ENCODE data around the gene MYO1E.

Gene MYO1E

DNA sequence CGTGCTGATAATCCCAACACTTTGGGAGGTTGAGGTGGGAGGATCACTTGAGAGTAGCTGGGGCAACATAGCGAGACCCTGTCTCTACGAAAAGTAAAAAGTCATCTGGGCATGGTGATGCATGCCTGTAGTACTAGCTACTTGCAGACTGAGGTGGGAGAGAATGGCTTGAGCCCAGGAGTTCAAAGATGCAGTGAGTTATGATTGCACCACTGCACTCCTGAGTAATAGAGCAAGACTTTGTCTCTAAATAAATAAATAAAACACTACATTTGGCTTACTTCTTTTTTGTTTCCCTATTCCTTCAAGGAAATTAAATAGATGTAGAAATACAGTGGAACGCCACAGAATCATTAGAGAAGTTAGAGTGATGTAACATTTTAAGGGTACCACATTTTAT is 186.2 kb downstream of the MYO1E start:
- Histone ChIP-seq H3K27me3 (ENCODE audit: insufficient read depth, low read depth, severe bottlenecking) (no peaks in the 10 kb centered on the region), H3K4me3 (ENCODE audit: low read depth, low read length) (no peak overlapping the region), H3K27ac (no peak overlapping the region), H3K9me3 (ENCODE audit: severe bottlenecking) (peaks cover 2% of the 10 kb centered on the region), H3K36me3 (no peaks in the 10 kb centered on the region)
- DNase-seq: no peak
- no peak for TF ChIP-seq CTCF (IDR thresholded peaks at IDR 0.05; ENCODE audit: low read depth, low read length)

- Histone ChIP-seq H3K4me3 (ENCODE audit: low read depth, low read length) (no peak overlapping the region), H3K9me3 (ENCODE audit: severe bottlenecking) (peaks cover 2% of the 10 kb centered on the region), H3K27me3 (ENCODE audit: insufficient read depth, low read depth, severe bottlenecking) (no peaks in the 10 kb centered on the region), H3K27ac (no peak overlapping the region), H3K36me3 (no peaks in the 10 kb centered on the region)
- no peak for TF ChIP-seq CTCF (IDR thresholded peaks at IDR 0.05; ENCODE audit: low read depth, low read length)
- no peak for DNase-seq
These were observed 186.9 kb downstream of the MYO1E start for GRCh38 chr15:59185725-59186124.

DNA sequence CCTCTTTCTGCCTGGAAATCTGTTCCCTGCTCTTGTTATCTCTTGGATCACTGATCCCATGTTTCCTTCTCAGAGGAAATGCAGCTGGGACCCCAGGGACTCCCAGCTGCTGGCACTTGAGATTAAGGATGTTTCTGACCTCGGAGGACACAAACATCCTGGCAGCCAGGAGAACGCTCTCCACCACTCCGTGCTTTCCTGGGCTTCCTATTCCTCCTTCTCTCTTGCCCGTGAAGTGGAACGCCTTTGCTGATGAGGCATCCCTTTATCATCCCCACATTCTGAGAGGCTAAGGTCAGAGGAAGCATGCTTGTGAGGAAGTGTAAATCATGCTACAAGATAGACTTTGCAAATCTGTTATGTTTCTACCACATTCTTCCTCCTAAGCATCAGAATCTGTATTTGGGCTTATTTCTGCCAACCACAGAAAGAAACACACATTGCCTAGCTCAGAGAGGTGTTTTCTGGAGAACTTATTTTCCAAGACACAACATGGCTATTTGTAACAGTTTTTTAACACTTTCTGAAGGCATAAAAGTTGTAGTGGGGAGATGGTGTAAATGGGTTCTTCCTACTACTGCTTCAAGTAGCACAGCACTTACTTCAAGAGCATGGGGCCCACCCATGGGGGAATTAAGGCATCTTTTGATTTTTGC is 191.6 kb downstream of the MYO1E start:
- Histone ChIP-seq H3K4me3 (ENCODE audit: low read depth, low read length) (no peak overlapping the region), H3K9me3 (ENCODE audit: severe bottlenecking) (peaks cover 2% of the 10 kb centered on the region), H3K36me3 (no peaks in the 10 kb centered on the region), H3K27ac (no peak overlapping the region), H3K27me3 (ENCODE audit: insufficient read depth, low read depth, severe bottlenecking) (no peaks in the 10 kb centered on the region)
- no peak for TF ChIP-seq CTCF (IDR thresholded peaks at IDR 0.05; ENCODE audit: low read depth, low read length)
- no peak for DNase-seq

- no peaks in the 10 kb centered on the region for H3K36me3 ChIP-seq
- H3K27me3 ChIP-seq (ENCODE audit: insufficient read depth, low read depth, severe bottlenecking): no peaks in the 10 kb centered on the region
- TF ChIP-seq CTCF (IDR thresholded peaks at IDR 0.05; ENCODE audit: low read depth, low read length): no peak
- H3K27ac ChIP-seq: no peak overlapping the region
- H3K9me3 ChIP-seq (ENCODE audit: severe bottlenecking): peaks cover 2% of the 10 kb centered on the region
- no peak overlapping the region for H3K4me3 ChIP-seq (ENCODE audit: low read depth, low read length)
- DNase-seq: no peak
These were observed 193.0 kb downstream of the MYO1E start for GRCh38 chr15:59179717-59180116.

DNA sequence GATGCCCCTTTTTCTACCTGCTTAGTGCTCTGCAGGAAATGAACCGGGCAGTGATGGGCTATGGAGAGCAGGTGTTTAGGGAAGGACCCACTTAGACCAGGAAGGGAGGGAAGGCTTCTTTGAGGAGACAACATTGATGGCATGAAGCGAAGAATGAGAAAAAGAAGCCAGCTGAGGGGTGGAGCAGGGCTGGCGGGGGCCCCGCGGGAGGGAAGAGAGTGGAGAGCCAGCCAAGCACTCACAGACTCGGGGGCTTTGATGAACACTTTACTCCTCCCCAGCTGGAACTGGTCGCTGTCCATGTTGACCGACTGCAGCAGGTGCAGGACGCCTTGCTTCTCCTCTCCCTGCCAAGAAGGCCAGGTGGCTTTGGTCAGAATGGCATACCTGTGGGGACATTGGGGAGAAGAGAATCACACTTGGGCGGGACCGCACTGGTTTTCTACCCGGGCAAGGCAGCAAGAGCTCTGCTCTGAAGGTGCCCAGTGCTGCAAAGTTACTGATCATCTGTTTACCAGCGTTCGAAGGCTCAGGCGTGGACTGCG is 194.4 kb downstream of the MYO1E start:
- Histone ChIP-seq H3K27me3 (ENCODE audit: insufficient read depth, low read depth, severe bottlenecking) (no peaks in the 10 kb centered on the region), H3K9me3 (ENCODE audit: severe bottlenecking) (peaks cover 2% of the 10 kb centered on the region), H3K36me3 (no peaks in the 10 kb centered on the region), H3K27ac (no peak overlapping the region), H3K4me3 (ENCODE audit: low read depth, low read length) (no peak overlapping the region)
- DNase-seq: no peak
- no peak for TF ChIP-seq CTCF (IDR thresholded peaks at IDR 0.05; ENCODE audit: low read depth, low read length)

DNA sequence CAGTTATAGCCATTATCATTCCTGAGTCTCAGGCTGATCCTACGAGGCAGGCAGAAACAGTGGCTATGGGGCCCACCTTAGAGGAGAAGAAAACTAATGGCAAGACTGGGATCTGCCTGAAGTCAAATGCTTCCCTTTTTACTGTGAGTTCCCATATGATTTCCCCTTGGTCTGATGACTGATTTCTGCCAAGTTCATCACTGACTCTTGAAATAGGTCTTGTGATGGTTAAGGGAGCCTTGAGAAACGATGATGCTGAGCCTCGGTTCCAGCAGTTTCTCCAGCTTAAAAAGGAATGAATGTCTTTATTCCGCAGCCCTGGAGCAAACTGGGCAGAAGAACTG is 195.4 kb downstream of the MYO1E start:
- no peak for TF ChIP-seq CTCF (IDR thresholded peaks at IDR 0.05; ENCODE audit: low read depth, low read length)
- Histone ChIP-seq H3K9me3 (ENCODE audit: severe bottlenecking) (peaks cover 2% of the 10 kb centered on the region), H3K36me3 (no peaks in the 10 kb centered on the region), H3K27ac (no peak overlapping the region), H3K4me3 (ENCODE audit: low read depth, low read length) (no peak overlapping the region), H3K27me3 (ENCODE audit: insufficient read depth, low read depth, severe bottlenecking) (no peaks in the 10 kb centered on the region)
- DNase-seq: no peak
